Keratinocyte (primary cell): ENCODE results near the gene ARL3. TPM values are rescaled to one million over a fixed set of nuclear protein-coding genes. Genes with fewer than 3 reads are reported as not detected.
A peak's percentile ranks its signal among the peaks of the same experiment; 100 is the strongest.
"Not testable (repeated sequence)": the region's sequence is repeated elsewhere in the genome, so short reads cannot be mapped to it uniquely, and the experiment has no call there.

Source experiments
- DNase-seq: peaks from one replicate; pipeline ENCODE4 v3.0.0-alpha.2; 2011; ENCODE audit warnings: low read depth, missing footprints, low spot score
- FAIRE-seq: peaks from 2 replicates; lab custom pipeline; 2011; peaks lifted over from hg19 to GRCh38; lab: Jason Lieb, UNC
- H2AFZ ChIP-seq: 2 replicates; pipeline ENCODE4 v1.6.0; 2012; ENCODE audit warnings: low read length, control low read depth, inconsistent platforms; ENCODE audit not compliant: control insufficient read depth
- H3K27ac ChIP-seq: 2 replicates; pipeline ENCODE4 v1.5.1; 2011; ENCODE audit warnings: low read length; ENCODE audit not compliant: control insufficient read depth, insufficient read depth
- H3K27me3 ChIP-seq: 3 replicates; pipeline ENCODE4 v1.6.0; 2011; ENCODE audit warnings: low read length; ENCODE audit not compliant: control insufficient read depth, insufficient read depth; ENCODE audit errors: extremely low read depth
- H3K36me3 ChIP-seq, 2 experiments: 2 replicates in 1 of 2; 3 replicates in 1 of 2; pipeline ENCODE4 v1.5.1; 2011; ENCODE audit warnings: low read length in 2 of 2, mild to moderate bottlenecking in 1 of 2; ENCODE audit not compliant: control insufficient read depth in 2 of 2, insufficient read depth in 2 of 2; ENCODE audit errors: extremely low read depth in 1 of 2
- H3K4me1 ChIP-seq: 3 replicates; pipeline ENCODE4 v1.5.1; 2011; ENCODE audit warnings: low read length; ENCODE audit not compliant: control insufficient read depth, insufficient read depth; ENCODE audit errors: extremely low read depth
- H3K4me2 ChIP-seq: 3 replicates; pipeline ENCODE4 v1.6.0; 2011; ENCODE audit warnings: low read depth, low read length; ENCODE audit not compliant: control insufficient read depth, insufficient read depth; ENCODE audit errors: extremely low read depth
- H3K4me3 ChIP-seq, 3 experiments: fragments of 200-600 bp in 1 of 3; sonication (generic) in 1 of 3; 2 replicates in 2 of 3; 3 replicates in 1 of 3; pipeline ENCODE4 v1.5.1; 2011 to 2016; ENCODE audit warnings: low read length in 3 of 3, mild to moderate bottlenecking in 3 of 3, control low read depth in 2 of 3, inconsistent platforms in 1 of 3, low read depth in 1 of 3, mixed read lengths in 1 of 3, mixed run types in 1 of 3, moderate library complexity in 1 of 3; ENCODE audit not compliant: control insufficient read depth in 2 of 3, insufficient read depth in 2 of 3; ENCODE audit errors: extremely low read depth in 1 of 3
- H3K79me2 ChIP-seq: 2 replicates; pipeline ENCODE4 v1.6.0; 2012; ENCODE audit warnings: low read length; ENCODE audit not compliant: control insufficient read depth, insufficient read depth
- H3K9ac ChIP-seq: 3 replicates; pipeline ENCODE4 v1.6.0; 2011; ENCODE audit warnings: low read length; ENCODE audit not compliant: control insufficient read depth, insufficient read depth; ENCODE audit errors: extremely low read depth
- H3K9me1 ChIP-seq: 3 replicates; pipeline ENCODE4 v1.6.0; 2011; ENCODE audit warnings: low read length; ENCODE audit not compliant: control insufficient read depth, insufficient read depth; ENCODE audit errors: extremely low read depth
- H3K9me3 ChIP-seq: 2 replicates; pipeline ENCODE4 v1.5.1; 2012; ENCODE audit warnings: low read depth, low read length; ENCODE audit not compliant: control insufficient read depth
- H4K20me1 ChIP-seq: 3 replicates; pipeline ENCODE4 v1.6.0; 2011; ENCODE audit warnings: low read length; ENCODE audit not compliant: control insufficient read depth, insufficient read depth; ENCODE audit errors: extremely low read depth
- CTCF ChIP-seq, 3 experiments: IDR thresholded peaks in 1 of 3; conservative IDR thresholded peaks in 1 of 3; optimal IDR thresholded peaks in 1 of 3; 2 replicates in 2 of 3; 3 replicates in 1 of 3; pipeline versions ENCODE3 to v1.5.1; 2011; ENCODE audit warnings: low read length in 3 of 3, mild to moderate bottlenecking in 3 of 3, moderate library complexity in 2 of 3, control low read depth in 1 of 3, inconsistent platforms in 1 of 3; ENCODE audit not compliant: insufficient read depth in 2 of 3; ENCODE audit errors: extremely low read depth in 1 of 3
- EZH2 ChIP-seq: IDR thresholded peaks from one replicate; pipeline ENCODE4 v1.6.1; 2012; ENCODE audit warnings: inconsistent platforms, mild to moderate bottlenecking, low read length, moderate library complexity
- dilution Hi-C: fragments of 300-500 bp; cut with MboI; formaldehyde crosslinking; loops from one replicate; pipeline ENCODE4 v1.7.0; 2020; ENCODE audit warnings: low sequenced_read_pairs; ENCODE audit not compliant: extremely low pct_ligation_motif_present
- polyA plus RNA-seq, 5 experiments: library from polyadenylated mRNA; depleted of rRNA in 3 of 5; stranded (reverse) in 3 of 5; stranded (forward) in 1 of 5; unstranded in 1 of 5; fragments of >200 nt; gene quantifications; 1 replicate in 1 of 5; 2 replicates in 3 of 5; 3 replicates in 1 of 5; pipeline versions ENCODE4 v1.2.1 to v1.2.3, GENCODE V29; 2011 to 2012; ENCODE audit warnings: missing spikeins in 2 of 5, low read depth in 1 of 5, low replicate concordance in 1 of 5

Gene ARL3
- polyA plus RNA-seq, 1 donor (not counting 4 experiments of a cell fraction or from before 2014, with no cell fraction given): 10.7 TPM

GRCh38 chr10:102743078-102743587 lies 28.9 kb upstream of the ARL3 start:
- no peak for TF ChIP-seq EZH2
- no peak for TF ChIP-seq CTCF (optimal IDR thresholded peaks at IDR 0.05 in 1 of 3, IDR thresholded peaks at IDR 0.05 in 1 of 3, conservative IDR thresholded peaks at IDR 0.05 in 1 of 3; ENCODE audit: extremely low read depth in 1 of 3, insufficient read depth in 2 of 3, low read length in 3 of 3)
- no peaks in the 10 kb centered on the region for H3K9me3 ChIP-seq
- FAIRE-seq: no peak
- no peaks in the 10 kb centered on the region for H3K9me1 ChIP-seq
- H3K36me3 ChIP-seq: no peaks in the 10 kb centered on the region
- DNase-seq: no peak
- H3K4me3 ChIP-seq: peak overlapping the region in 1 of 3 experiments; percentile 41
- H3K79me2 ChIP-seq: peaks cover 37% of the 10 kb centered on the region
- no peaks in the 10 kb centered on the region for H4K20me1 ChIP-seq
- H3K9ac ChIP-seq: no peak overlapping the region
- peak overlapping the region; percentile 27 for H3K27ac ChIP-seq
- H3K27me3 ChIP-seq: no peaks in the 10 kb centered on the region
- peaks cover 23% of the 10 kb centered on the region for H3K4me1 ChIP-seq
- H3K4me2 ChIP-seq: peak overlapping the region; percentile 45
- dilution Hi-C loops: no loop called here
- H2AFZ ChIP-seq: peak overlapping the region; percentile 82

- H3K9me3 ChIP-seq, H3K4me2 ChIP-seq, H3K9ac ChIP-seq, H3K4me3 ChIP-seq, H3K27ac ChIP-seq, H2AFZ ChIP-seq, H4K20me1 ChIP-seq, H3K27me3 ChIP-seq, H3K9me1 ChIP-seq, DNase-seq, H3K36me3 ChIP-seq, dilution Hi-C loops, FAIRE-seq: not testable (repeated sequence)
- H3K79me2 ChIP-seq: peaks cover 32% of the 10 kb centered on the region
- H3K4me1 ChIP-seq: peaks cover 23% of the 10 kb centered on the region
Observed at GRCh38 chr10:102742313-102742712, 28.1 kb upstream of the ARL3 start.

- Histone ChIP-seq H3K9ac (no peak overlapping the region), H3K4me2 (no peak overlapping the region), H3K4me1 (peaks cover 23% of the 10 kb centered on the region), H3K9me3 (no peaks in the 10 kb centered on the region), H4K20me1 (no peaks in the 10 kb centered on the region), H3K79me2 (peaks cover 29% of the 10 kb centered on the region), H2AFZ (no peak overlapping the region), H3K4me3 (no peak overlapping the region), H3K9me1 (no peaks in the 10 kb centered on the region), H3K27me3 (no peaks in the 10 kb centered on the region), H3K36me3 (no peaks in the 10 kb centered on the region), H3K27ac (no peak overlapping the region)
- dilution Hi-C loops: no loop called here
- DNase-seq (no peak), FAIRE-seq (no peak)
- no peak for TF ChIP-seq CTCF (optimal IDR thresholded peaks at IDR 0.05 in 1 of 3, IDR thresholded peaks at IDR 0.05 in 1 of 3, conservative IDR thresholded peaks at IDR 0.05 in 1 of 3; ENCODE audit: extremely low read depth in 1 of 3, insufficient read depth in 2 of 3, low read length in 3 of 3)
- no peak for TF ChIP-seq EZH2
Observed at GRCh38 chr10:102741726-102742237, 27.6 kb upstream of the ARL3 start.
